Erythroblast (primary cell): ENCODE data around the gene USP9Y.

ENCODE experiments used
- DNase-seq, 2 experiments: peaks; one replicate each; lab custom pipeline; 2025; lab: John Stamatoyannopoulos, UW
- GATA1 ChIP-seq: IDR thresholded peaks from 2 replicates; pipeline ENCODE4 v1.6.1; 2011; ENCODE audit warnings: low read depth, mild to moderate bottlenecking, control low read depth, low read length, moderate library complexity
- POLR2A ChIP-seq: IDR thresholded peaks from 2 replicates; pipeline ENCODE4 v1.6.1; 2011; ENCODE audit warnings: mild to moderate bottlenecking, low read length

USP9Y gene

DNA sequence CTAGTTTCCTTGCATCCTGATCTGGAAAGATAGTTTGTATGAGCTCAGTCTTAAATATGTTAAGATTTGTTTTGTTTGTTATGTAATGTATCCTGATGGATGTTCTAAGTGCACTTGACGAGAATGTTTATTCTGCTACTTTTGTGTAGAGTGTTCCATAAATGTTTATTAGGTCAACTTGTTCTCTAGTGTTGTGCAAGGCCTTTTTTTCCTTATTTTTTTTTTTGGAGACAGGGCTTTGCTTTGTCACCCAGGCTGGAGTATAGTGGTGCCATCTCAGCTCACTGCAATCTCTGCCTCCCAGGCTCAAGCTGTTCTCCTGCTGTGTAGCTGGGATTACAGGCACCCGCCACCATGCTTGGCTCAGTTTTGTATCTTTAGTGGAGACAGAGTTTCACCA is 28.7 kb downstream of the USP9Y start:
- TF ChIP-seq POLR2A (no peak), GATA1 (no peak)
- DNase-seq = no peak

DNA sequence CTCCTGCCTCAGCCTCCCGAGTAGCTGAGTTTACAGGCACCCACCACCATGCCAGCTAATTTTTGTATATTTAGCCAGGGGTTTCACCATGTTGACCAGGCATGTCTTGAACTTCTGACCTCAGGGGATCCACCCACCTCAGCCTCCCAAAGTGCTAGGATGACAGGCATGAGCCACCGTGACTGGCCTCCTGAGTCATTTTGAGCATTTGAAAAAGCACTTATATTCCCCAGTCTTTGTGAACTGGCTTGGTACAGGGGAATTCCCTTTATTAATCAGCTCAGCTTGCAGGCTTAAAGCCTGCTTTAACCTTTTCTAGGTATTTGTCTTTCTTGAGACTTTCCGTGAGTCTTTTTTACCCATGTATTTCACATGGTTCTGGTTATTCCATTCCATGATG is 32.6 kb downstream of the USP9Y start:
- TF ChIP-seq POLR2A (no peak), GATA1 (no peak)
- DNase-seq = no peak

DNA sequence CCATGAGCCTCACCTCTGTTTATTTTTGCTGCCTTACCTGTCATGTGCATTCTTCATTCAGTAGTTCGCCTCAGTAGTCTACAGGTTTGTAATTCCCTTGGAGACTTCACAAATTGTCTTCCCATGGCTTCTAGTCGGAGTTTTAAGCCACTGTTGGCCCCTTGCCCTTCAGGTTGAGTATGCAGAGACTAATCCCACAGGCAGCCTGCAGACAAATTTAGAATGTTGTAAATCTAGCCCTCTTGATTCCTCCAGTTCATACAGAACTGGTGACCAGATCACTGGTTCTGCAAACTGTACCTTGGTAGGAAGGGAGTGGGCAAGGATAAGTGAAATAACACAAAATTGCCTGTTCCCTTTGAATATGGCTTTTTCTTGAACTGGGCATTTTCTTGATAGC is 33.0 kb downstream of the USP9Y start:
- no peak for DNase-seq
- TF ChIP-seq GATA1 (no peak), POLR2A (no peak)

DNA sequence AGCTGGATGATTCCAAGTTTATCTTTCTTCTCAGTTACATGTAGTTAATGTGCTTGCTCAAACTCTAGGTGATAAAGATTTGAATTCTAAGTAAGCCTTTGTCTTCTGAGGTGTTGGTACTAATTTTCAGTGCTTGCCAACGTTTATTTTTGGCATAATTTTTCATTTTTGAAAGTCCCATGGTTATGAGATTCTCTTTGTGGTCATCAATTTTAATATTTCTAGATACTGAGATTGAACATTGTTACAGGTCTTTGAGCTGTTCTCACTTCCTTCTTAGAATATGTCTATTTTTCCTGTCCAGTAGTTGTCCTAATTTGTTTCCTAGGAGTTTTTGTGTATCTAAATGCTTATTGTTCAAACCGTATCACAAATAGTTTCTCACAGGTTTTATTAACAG is 40.4 kb downstream of the USP9Y start:
- peak; percentile 4 to 62 for DNase-seq
- TF ChIP-seq POLR2A (no peak), GATA1 (no peak)

DNA sequence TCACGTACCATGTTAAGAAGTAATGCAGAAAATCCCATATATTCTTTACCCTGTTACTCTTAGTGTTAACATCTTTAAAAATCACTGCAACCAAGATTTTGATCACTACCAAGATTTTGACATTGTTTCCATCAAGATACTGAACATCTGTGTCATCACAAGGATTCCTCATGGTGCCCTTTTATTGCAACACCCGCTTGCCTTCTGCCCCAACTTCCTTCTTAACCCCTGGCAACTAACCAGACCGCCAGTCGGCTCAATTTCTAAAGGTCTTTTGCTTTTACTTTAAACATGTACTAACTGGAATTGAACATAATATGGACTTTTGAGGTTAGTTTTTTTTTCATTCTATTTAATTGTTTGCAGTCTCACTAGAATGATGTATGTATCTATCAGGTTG is 41.7 kb downstream of the USP9Y start:
- TF ChIP-seq POLR2A (no peak), GATA1 (no peak)
- DNase-seq = no peak

DNA sequence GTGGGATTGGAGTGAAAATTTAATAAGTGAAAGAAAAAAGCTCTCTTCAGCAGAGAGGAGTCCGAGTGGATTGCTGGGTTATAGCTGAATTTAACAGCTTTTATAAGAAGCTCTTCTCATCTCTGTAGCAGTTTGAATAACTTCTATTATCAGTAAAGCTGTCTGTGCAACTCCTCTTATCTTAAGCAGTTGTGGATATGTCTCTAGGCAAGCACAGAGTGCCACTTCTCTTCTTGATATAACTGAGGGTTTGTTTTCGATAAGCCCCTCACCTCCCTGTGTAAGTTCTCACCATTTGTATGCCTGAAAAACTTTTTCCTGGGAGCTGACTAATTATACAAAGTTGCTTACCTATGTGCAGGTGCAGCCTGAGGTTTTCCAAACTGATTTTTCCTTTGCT is 43.1 kb downstream of the USP9Y start:
- TF ChIP-seq POLR2A (no peak), GATA1 (no peak)
- peak; percentile 1 to 58 for DNase-seq

DNA sequence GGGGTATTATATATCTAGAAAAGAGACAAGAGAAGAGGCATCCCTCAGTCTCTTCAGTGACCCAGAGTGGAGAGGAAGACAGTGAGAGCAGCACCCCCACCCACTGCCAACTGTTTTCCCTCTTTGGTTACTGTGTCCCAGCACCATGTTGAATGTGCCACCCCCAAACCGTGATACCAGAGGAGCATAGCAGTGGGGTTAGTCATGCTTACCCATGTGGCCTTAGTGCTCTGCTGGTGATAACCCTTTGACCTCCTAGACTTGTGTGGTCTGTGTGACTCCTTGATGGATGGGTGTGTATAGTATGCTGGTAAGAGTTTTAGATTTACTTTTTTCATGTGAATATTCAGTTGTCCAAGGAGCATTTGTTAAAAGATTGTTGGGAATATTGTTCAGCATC is 48.3 kb downstream of the USP9Y start:
- DNase-seq = no peak
- TF ChIP-seq POLR2A (no peak), GATA1 (no peak)

DNA sequence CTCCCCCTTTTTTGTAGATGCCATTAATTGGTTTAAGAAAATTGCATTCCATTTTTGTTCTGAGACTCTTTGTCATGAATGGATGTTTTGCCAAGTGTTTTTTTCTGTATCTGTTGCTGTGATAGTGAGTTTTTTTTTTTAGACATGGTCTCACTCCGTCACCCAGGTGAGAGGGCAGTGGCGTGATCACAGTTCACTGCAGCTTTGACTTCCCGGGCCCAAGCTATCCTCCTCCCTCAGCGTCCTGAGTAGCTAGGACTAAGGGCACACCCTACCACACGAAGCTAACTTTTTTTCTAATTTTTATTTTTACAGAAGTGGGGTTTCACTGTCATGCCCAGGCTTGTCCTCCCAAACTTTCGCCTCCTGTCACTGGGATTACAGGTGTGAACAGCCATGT is 51.8 kb downstream of the USP9Y start:
- no peak for TF ChIP-seq GATA1
- TF ChIP-seq POLR2A = no peak
- no peak for DNase-seq

DNA sequence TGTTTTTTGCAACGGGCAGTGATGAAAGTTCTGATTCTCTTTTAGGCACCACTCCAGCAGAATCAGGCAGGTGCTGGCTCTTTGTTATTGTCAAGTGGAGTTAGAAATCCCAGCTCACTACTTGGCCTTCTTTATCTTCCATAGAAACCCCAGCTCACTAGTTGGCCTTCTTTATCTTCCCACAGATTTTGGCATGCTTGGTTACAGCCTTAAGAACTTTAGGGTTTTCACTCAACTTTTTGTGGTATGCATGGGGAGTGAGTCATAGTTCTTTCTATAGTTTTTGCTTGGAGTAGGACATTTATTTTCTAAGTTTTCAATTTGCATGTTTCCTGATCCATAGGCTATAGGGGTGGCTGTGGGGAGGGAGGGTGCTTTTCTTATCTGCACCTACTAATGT is 55.0 kb downstream of the USP9Y start:
- DNase-seq = no peak
- TF ChIP-seq GATA1 (no peak), POLR2A (no peak)

DNA sequence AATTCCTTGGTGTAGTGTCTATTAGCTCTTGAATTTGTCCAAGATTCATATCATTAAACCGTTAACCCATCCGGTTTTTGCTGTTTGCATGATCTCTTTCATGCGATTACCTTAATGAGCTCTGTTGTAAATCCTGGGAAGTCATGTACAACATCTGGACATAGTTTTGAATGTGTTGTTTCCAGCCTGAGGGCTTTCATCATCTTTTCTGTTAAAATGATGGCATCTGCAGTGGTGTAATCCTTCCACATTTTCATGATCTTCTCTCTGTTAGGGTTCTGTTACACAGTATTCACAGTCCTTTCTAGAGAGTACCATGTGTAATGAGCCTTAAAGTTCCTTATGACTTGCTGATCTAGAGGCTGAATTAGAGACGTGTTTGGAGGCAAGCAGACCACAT is 64.9 kb downstream of the USP9Y start:
- no peak for DNase-seq
- TF ChIP-seq POLR2A (no peak), GATA1 (no peak)

DNA sequence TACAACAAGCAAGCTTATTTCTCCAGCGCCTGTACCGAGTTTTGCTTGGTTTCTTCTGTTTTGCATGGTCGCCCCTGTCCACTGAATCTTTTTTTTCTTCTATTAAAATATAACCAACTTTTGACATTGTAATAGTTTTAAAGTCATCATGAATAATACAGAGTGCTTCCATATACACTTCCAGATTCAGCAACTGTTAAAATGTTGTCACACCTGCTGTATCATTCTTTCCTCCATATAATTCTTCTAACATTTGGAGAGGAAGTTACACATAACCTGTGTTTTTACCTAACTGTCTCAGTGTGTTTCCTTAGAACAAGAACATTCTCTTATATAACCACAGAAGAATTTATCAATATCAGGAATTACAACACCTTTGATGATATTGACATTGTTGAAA is 83.5 kb downstream of the USP9Y start:
- TF ChIP-seq POLR2A (no peak), GATA1 (no peak)
- no peak for DNase-seq

DNA sequence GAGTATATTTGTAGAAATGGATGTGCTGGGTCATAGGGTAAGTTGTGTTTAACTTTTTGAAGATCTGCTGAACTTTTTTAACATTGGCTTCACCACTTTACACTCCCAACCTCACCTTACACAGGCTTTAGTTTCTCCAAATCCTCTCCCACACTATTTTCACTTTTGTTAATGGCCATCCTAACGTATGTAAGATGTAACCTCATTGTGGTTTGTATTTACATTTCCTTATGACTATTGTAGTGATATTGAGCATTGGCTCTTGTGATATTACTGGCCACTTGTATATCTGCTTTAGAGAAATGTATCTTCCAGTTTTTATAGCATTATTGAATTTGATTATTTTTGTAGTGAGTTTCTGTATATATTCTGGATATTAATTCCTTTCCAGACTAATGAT is 93.0 kb downstream of the USP9Y start:
- DNase-seq = no peak
- TF ChIP-seq GATA1 = no peak
- no peak for TF ChIP-seq POLR2A

DNA sequence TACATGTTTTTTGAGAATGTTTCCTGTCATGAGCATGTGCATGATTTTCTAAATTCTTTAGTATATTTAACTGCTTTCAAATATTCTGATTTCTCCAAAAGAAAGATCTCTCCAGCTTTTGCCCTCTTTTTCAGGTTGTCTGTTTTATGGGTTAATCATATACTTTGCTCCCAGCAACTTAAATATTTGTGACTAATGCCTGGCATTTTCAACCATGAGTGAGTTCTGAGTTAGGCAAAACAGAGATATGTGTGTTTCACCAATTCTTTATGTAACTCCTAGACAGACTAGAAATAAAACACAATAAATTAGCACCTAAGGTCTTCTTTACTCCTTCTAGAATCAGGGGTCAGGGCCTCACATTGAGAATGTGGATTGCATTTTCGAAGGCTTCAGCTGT is 107.0 kb downstream of the USP9Y start:
- no peak for DNase-seq
- no peak for TF ChIP-seq GATA1
- TF ChIP-seq POLR2A = no peak

DNA sequence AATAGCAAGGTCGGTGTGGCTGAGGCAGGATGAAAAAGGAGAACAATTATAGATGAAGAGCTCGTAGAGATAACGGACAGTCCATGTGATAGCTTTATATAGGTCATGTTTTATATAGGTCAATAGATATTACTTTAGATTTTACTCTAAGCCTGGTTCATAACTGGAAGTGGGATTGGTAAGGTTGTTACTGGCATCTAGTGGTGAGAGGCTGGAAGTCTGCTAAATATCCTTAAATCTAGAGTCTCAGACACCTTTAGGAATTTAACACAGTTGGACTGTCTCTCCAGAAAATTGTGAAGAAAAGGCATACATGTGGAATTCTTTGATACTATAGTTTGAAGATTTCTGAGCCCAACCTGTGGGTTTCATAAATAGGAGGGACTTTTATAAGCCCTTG is 108.0 kb downstream of the USP9Y start:
- peak; percentile 28 to 39 for DNase-seq
- TF ChIP-seq POLR2A (no peak), GATA1 (no peak)

DNA sequence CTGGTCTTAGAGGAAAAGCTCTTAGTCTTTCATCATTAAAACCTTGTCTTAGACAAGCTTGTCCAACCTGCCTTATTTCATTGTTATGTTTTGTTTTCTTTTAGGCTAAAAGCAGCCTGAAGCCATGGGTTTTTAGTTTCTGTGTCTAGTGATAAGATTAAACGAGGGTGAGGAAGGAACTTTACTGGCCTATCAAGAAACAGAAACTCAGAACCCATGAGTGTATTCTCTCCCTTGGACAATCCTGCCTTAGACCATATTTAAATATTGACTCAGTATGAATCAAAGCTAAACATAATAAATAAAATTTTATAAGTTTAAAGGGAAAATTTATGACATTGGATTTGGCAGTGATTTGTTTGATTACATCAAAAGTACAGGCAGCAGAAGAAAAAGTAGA is 122.4 kb downstream of the USP9Y start:
- TF ChIP-seq POLR2A = no peak
- TF ChIP-seq GATA1 = no peak
- no peak for DNase-seq

DNA sequence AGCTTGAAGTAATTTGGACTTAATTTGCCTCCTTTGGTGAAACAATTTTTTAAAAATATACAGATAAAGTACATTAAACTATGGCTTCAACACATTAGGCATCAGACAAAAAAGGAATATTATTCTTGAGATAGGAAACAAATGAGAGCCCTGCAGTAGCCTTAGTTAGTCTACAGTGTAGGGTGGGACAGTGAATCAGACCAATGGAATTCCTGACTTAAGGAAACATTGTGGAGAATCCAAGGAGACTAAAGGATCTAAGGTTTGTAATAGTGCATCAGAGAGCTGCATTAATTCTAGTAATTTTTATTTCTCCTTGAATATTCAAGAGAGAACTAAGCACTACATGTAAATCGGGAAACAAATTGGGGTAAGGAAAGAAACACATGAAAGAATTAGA is 125.8 kb downstream of the USP9Y start:
- TF ChIP-seq GATA1 (no peak), POLR2A (no peak)
- DNase-seq = no peak
